Omental fat pad (tissue), 4 donors: Measurements from ENCODE around the gene CRY2. TPM values are rescaled to one million over a fixed set of nuclear protein-coding genes. Genes with fewer than 3 reads are reported as not detected.

Experiments
- ATAC-seq: fragments of 150-250 bp; one replicate; pipeline ENCODE4 v1.9.1; 2016; ENCODE audit warnings: mild to moderate bottlenecking, moderate library complexity; ENCODE audit not compliant: low FRiP score
- DNase-seq: peaks from one replicate; pipeline ENCODE4 v3.0.0-alpha.2; 2019; ENCODE audit warnings: low spot score
- CTCF ChIP-seq, 3 donors: fragments of 450-650 bp; IDR thresholded peaks; one replicate each; pipeline ENCODE4 v1.5.1; 2016 to 2017; ENCODE audit warnings: antibody characterized with exemption in 3 of 3, mild to moderate bottlenecking in 3 of 3, moderate library complexity in 2 of 3
- total RNA-seq, 4 donors: library from RNA; depleted of rRNA; stranded (reverse); fragments of >200 nt; gene quantifications; one replicate each; pipeline ENCODE4 v1.1.0, GENCODE V29; 2016

Gene CRY2
- total RNA-seq, 4 donors from 2014 or later = 53.1 to 63.4 (median 60.2) TPM

- peak; percentile 84 for DNase-seq
- TF ChIP-seq CTCF (IDR thresholded peaks at IDR 0.05) = peak in 1 of 3 donors; percentile 87
- ATAC-seq = peak; percentile 58
Measured at GRCh38 chr11:45843158-45843924, 3.9 kb upstream of the CRY2 start.

DNA sequence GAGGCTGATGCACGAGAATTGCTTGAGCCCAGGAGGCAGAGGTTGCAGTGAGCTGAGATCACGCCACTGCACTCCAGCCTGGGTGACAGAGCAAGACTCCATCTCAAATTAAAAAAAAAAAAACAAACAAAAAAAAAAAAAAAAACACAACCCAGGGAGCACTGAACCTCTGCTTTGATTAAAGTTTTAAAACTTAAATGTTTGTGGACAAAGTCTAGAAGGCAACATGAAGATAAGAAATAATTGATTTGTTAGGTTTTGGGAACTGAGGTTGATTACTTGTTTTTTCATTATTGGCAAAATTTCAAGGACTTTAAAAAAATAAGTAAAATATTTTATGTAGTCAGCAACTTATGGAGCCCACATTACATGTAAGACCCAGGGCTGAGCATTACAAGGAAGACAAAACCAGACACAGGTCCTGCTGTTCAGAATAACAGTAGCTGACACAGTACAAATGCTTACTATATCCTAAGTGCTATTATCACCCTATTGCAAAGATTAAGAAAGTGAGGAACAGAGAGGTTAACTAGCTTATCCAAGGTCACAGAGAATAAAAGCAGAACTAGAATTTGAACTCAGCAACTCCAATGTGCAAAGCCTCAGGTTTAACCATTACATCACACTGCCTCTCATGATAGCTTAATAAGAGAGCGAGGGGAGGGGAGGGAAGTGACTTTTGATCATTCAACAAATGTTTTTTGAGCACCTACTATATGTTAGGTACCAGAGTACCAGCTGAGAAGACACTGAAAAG, 2.3 kb upstream of the CRY2 start:
- DNase-seq = no peak
- ATAC-seq = no peak
- TF ChIP-seq CTCF (IDR thresholded peaks at IDR 0.05) = no peak

- no peak for TF ChIP-seq CTCF (IDR thresholded peaks at IDR 0.05)
- DNase-seq (no peak), ATAC-seq (no peak)
Measured at GRCh38 chr11:45846174-45846675, 1.1 kb upstream of the CRY2 start.

GRCh38 chr11:45847911-45848316, 639 bp downstream of the CRY2 start:
- DNase-seq (no peak), ATAC-seq (peak; percentile 40)
- TF ChIP-seq CTCF (IDR thresholded peaks at IDR 0.05) = no peak

DNA sequence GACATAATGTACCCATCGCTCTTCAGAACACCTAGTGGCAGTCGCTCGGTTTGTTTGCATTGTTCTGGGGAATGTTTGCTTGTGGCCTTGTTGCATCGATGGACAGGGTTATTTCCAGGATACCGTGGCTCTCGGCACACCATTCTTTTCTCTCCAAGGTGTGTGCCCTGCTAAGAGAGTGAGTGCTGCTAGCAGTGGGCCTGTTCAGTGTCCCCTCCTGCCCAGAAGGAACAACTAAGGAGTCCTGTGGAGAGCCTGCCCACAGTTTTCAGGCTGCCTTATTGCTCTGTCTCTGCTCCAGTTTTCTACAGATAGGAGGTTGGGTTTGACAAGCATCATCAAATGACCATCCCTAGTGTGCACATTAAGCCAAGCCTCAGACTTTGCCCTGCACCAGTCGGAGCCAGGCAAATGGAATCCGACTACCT, 1.4 kb downstream of the CRY2 start:
- no peak for DNase-seq
- TF ChIP-seq CTCF (IDR thresholded peaks at IDR 0.05) = no peak
- ATAC-seq = no peak

GRCh38 chr11:45850446-45850845, 3.2 kb downstream of the CRY2 start:
- DNase-seq = no peak
- no peak for ATAC-seq
- no peak for TF ChIP-seq CTCF (IDR thresholded peaks at IDR 0.05)
